ENCODE measurements around the gene ZFP36.

ZFP36 gene

GRCh38 chr19:39422020-39422419 lies 15.4 kb downstream of the ZFP36 start:
- DNase-seq = no peak

- DNase-seq = no peak
Observed at GRCh38 chr19:39423258-39424086, 16.8 kb downstream of the ZFP36 start.

DNA sequence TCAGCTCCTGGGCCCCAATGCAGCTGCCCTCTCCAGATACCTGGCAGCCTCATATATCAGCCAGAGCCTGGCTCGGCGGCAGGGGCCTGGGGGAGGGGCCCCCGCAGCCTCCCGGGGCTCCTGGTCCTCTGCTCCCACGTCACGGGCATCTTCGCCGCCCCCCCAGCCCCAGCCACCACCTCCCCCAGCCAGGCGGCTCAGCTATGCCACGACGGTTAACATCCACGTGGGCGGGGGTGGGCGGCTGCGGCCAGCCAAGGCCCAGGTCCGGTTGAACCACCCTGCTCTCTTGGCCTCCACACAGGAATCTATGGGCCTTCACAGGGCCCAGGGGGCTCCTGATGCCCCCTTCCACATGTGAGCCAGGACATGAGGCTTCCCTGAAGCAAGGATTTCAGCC lies 18.3 kb downstream of the ZFP36 start:
- DNase-seq = no peak

DNA sequence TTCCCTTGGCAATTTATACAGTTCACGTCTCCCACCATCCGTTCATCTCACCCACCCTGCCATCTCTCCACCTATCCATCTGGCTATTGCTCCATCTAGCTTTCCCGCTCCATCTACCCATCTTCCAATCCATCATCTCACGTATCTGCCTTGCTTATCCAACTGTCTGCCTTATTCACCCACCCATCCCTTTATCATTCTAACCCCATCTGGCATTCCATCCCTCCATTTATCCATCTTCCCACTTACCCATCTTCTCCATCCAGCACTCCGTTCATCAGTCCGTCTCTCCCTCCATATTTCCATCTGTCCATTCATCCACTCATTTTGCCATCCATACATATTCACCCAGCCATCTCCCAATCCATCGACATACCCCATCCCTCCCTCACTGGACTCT lies 19.1 kb downstream of the ZFP36 start:
- no peak for DNase-seq

DNA sequence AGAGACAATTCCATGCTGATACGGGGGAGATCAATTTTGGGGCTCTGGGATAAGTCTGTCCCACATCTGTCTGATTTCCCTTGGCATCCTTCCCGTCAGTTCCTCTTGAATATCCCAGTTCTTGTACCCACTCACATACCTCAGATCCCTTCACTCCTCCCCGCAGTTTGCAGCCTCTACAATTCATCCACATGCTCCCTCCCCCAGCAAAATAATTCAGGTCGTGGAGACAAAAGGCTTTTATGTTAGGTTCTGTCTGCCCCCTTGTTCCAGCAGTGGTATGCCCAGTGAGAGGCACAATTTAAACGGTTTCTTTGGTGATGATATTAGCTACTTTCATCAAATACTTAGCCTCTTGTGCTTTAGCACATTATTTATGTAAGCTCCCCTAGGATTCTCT lies 19.5 kb downstream of the ZFP36 start:
- no peak for DNase-seq

DNA sequence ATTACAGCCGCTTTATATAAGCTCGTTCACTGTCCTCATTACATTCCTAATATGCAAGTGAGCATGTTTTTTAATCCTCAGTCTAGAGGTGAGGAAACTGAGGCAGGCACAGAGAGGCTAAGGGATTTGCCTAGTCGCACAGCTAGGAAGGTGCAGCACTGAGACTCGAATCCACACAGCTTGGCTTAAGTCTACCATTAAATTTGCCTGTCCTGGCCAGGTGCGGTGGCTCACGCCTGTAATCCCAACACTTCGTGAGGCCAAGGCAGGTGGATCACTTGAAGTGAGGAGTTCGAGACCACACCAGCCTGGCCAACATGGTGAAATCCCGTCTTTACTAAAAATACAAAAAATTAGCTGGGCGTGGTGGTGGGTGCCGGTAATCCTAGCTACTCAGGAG lies 21.1 kb downstream of the ZFP36 start:
- DNase-seq = no peak

DNA sequence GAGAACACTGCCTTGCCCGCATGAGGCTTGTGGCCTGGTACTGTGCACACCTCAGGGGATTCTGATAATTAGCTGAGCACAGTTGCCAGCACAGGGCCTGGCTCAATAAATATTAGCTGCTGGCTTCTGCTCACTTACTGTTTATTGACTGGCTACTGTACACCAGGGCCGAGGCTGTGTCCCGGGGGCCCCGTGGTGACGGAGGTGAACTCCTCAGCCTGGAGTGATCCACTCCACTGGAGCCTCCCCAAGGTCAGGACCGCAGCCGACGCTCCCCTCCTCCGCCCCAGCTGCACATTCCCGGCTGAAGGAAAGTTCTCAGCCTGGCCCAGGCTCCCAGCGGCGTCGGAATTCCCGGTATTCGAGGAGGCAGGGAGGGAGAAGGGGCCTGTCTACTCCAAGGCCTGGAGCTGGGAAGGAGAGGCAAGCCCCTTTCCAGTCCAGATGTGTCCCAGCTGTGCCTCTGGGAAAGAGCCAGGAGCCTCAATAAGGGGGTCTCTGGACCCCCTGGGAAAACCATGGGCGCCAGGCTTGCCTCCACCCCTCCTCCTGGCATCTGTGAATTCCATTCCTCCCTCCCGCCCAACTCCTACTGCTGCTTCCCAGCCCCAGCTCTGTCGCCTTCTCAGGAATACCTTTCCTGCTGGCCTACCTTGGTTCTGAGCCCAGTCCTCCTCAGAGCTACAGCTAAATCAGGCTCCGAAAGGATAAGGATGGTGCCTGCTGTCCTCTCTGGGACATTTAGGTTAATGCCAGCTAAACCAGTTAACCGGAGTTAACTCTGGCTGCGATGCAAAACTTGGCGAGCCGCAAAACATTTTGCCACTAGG lies 21.9 kb downstream of the ZFP36 start:
- no peak for DNase-seq

GRCh38 chr19:39430675-39431593 lies 24.3 kb downstream of the ZFP36 start:
- peak; percentile 40 for DNase-seq

DNA sequence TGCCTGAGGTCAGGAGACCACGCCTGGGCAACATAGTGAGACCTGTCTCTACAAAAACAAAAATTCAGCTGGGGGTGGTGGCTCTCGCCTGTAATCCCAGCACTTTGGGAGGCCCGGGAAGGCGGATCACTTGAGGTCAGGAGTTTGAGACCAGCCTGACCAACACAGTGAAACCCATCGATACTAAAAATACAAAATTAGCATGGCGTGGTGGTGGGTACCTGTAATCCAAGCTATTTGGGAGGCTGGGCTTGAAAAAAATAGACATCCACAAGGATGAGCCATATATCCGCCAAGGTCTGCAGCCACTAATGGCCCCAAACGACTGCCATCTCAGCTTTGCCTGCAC lies 26.0 kb downstream of the ZFP36 start:
- no peak for DNase-seq

DNA sequence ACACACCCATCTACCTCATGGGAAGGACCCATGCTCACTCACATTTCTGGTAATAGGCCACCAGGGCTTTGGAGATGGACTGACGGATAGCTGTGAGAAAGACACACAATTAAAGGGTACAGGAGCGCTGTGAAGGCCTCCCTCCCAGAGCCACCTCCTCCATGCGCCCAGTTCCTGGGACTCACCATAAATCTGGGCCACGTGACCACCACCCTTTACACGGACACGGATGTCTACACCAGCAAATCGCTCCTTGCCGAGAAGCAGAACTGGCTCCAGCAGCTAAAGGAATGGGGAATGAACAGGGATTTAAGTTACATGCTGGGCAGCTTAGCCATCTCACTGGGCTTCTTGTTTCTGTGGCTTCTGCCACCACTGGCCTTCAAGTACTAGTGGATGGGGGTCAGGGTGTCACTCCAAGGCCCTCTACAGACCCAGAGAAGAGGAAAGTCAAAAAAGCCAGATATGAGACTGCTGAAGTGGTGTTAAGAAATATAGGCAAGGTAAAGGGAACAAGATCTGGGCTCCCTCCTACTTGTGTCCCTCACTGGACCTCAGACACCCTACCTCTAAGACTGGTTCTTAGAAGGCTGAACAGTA lies 26.9 kb downstream of the ZFP36 start:
- no peak for DNase-seq

- DNase-seq = no peak
Observed at GRCh38 chr19:39434123-39435076, 27.8 kb downstream of the ZFP36 start.

DNA sequence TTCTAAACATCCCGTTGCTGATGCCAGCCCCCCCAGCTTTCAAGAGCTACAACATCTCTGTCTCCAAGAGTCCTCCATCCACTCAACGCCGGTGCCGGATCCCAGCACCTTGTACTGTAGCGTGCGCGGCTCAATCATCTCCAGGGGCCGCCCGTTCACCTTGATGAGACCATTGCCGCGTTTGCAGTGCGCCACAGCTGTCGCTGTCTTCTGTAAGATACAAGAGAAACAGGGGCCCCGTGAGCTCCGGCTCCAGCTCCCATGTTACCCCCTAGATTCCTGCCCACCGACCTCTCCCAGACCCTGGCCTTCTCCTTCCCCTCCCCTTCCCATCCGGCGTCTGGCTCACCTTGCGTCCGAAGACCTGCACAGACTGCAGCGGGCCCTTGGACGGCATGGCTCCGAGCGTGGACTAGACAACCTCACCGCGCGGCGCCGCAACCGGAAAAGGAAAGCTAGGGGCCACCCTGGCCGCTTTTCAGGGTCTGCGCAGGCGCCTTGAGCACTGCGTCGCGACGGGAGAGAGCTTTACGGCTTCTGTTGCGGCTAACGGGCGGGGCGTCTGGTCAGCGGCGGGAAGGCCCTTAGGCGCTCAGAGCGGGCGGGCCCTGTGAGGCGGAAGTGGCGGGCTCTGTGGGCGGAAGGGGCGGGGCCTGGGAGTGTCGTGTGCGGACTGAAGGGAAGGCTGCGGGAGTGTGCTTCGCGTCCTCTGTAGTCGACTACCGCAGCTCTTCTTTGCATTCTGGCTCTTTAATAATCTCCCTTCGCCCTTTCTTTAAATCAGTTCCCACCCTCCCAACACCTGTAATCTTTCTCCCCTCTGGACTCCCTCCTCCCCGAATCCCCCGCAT lies 29.1 kb downstream of the ZFP36 start, which contains the start of gene RPS16:
Gene RPS16 (minus strand): TSS at position 451 of the 851 bp plus-strand sequence. CDS start 54 bp downstream, at position 397.
- DNase-seq = peak; percentile 99

- DNase-seq = no peak
Observed at GRCh38 chr19:39436350-39436716, 29.7 kb downstream of the ZFP36 start.

DNA sequence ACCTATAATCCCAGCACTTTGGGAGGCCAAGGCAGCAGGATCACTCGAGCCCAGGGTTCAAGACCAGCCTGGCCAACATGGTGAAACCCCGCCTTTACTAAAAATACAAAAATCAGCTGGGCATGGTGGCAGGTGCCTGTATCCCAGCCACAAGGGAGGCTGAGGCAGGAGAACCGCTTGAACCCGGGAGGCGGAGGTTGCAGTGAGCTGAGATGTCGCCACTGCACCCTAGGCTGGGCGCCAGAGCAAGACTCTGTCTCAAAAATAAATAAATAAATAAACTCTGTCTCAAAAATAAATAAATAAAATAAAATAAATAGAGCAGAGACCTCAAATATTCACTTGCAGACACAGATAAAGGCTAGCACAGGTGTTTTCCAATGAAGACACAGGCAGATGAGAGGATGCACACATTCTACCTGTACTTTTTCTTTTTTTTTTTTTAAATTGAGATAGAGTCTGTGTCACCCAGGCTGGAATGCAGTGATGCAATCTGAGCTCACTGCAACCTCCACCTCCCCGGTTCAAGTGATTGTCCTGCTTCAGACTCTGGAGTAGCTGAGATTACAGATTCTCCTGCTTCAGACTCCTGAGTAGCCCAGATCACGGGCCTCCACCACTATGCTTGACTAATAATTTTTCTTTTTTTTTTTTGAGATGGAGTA lies 31.8 kb downstream of the ZFP36 start:
- no peak for DNase-seq

DNA sequence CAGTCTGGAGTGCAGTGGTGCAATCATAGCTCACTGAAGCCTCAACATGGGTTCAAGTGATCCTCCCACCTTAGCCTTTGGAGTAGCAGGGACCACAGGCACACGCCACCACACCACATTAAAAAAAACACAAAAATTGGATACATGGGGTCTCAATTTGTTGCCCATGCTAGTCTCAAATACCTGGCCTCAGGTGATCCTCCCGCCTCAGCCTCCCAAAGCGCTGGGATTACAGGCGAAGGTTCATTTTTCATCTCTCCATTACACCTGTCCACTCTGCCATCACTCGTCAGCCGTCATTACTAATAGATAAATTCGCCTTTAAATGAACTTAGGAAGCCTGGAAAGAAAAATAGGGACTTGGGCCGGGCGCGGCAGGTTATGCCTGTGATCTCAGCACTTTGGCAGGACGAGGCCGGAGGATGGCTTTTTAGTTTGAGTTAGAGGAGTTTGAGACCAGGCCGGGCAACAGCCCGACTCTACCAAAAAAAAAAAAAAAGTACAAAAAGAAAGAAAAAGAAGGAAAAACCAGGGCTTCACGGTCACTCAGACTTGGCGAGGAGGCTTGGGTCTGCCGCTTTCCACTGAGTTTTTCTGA lies 38.0 kb downstream of the ZFP36 start:
- DNase-seq = no peak

GRCh38 chr19:39445196-39446111 lies 38.8 kb downstream of the ZFP36 start, which contains the start of gene SUPT5H:
Gene SUPT5H (plus strand): TSS chr19:39445582. CDS start chr19:39445891, 309 bp downstream.
- peak; percentile 97 for DNase-seq

DNA sequence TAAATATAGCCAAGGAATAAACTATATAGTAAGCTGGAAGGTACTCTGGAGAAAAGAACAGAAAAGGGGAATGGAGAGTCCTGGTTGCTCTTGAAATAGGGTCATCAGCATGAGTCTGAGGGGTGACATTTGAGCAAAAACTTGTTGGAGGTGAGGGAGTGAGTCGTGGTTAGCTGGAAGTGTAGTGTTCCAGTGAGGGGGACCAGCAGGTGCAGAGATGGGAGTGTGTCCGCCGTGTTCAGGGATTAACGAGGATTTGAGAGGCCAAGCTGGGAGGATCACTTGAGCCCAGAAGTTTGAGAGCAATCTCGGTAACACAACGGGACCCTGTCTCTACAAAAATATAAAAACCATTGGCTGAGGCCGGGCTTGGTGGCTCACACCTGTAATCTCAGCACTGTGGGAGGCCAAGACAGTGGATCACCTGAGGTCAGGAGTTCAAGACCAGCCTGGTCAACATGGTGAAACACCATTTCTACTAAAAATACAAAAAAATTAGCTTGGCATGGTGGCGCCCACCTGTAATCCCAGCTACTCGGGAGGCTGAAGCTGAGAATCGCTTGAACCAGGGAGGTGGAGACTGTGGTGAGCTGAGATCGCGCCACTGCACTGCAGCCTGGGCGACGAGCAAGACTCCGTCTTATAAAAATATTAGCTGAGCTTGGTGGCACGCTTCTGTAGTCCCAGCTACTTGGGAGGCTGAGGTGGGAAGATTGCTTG lies 39.9 kb downstream of the ZFP36 start:
- DNase-seq = no peak
